NCI-H1105 (cell line): ENCODE data around the gene AWAT1.
"Not testable (repeated sequence)": the region's sequence is repeated elsewhere in the genome, so short reads cannot be mapped to it uniquely, and the experiment has no call there.

ENCODE experiments used
- DNase-seq: peaks from one replicate; lab custom pipeline; 2025; lab: John Stamatoyannopoulos, UW

The AWAT1 gene

DNA sequence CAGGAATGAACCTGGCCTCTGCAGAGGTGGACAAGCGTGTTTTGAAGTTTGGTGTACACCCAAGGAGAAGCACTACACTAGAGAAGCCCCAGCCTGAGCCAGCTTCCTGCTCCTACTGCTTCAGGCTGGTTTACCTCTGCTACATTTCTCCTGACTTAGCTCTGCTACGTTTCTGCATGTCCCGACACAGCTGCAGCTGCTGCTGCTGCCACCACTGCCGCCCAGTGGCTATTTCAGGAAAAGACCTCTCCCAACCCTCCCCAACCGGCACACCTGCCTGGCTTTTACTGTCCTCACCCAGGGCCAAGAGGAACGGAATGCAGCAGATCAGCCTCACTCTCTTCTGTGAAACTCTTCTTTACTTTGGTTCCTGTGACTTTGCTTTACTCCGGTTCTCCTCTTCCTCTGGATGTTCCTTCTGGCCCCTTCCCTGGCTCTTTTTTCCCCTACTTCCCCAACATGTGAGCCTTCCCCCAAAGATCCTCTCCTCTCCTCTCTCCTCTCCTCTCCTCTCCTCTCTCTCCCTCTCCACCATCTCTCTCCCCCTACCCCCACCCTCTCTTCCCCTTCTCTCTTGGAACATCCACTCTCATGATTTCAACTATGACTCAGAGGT is 28.6 kb downstream of the AWAT1 start:
- DNase-seq, result peak; percentile 30

DNA sequence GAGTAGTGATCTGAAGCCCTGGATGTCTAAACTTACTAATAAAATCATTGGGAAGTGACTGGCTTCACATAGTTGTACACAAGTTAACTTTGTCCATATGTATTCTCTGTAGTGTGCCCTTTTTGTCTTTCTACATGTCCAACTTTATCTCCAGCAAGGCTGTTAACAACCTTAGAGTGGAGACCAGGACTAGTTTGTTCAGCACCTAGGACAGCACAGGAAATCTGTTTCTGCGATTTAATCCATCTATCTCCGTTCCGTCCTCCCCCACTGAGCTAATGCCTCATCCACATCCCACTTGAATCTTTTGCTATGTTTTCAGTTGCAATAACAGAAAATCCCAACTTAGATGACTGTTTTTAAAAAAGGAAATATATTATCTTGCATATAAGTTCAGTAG is 30.3 kb downstream of the AWAT1 start:
- no peak for DNase-seq

DNA sequence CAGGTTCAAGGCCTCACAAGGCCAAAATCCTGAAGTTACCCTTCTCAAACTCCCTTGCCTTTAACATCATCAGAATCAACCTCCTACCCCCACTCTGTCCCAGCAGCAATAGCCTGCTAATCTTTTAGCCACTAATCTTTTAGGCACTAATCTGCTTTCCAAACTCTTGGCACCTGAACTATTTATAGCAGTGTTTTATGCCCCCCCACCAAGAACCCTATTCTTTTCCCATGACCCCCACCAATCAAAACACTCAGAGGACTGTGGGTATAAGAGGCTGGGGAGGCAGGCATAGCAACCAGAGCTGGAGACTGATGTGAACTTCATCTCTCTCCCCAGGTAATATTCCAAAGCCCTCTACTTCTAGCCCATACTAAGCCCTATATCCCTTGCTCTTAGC is 33.6 kb downstream of the AWAT1 start, which contains the start of gene ARR3:
TSS of gene ARR3 (plus strand) at position 301 of the 400 bp plus-strand sequence. CDS start 1,052 bp downstream, outside the sequence.
- no peak for DNase-seq

DNA sequence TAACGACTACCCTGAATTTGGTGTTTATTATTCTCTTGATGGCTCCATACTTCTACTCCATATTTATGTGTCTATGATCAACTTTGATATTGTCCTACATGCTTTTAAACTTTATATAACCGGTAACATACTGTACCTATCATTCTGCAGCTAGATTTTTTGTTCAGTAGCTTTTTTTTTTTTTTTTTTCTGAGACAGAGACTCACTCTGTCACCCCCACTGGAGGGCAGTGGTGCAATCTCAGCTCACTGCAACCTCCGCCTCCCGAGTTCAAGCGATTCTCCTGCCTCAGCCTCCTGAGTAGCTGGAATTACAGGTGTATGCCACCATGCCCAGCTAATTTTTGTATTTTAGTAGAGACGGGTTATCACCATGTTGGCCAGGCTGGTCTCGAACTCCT is 39.6 kb downstream of the AWAT1 start:
- not testable (repeated sequence) for DNase-seq

DNA sequence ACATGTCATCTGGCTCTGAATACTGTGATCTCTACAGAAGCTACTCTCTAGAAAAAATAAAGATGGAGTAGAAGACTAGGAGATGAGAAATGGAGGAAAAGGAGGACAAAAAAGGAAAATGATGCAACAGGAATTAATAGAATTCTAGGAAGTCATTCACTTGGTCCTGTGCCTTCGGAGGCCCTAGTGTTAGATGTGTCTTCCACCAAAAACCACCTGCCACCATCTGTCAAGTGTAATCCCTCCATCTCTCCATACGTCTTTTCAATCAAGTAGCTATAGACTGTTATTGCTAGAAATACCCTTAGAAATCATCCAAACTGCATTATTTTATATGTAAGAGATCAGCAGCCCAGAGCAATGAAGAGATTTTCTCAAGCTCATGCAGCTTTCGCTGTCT is 44.6 kb downstream of the AWAT1 start:
- DNase-seq, result no peak

DNA sequence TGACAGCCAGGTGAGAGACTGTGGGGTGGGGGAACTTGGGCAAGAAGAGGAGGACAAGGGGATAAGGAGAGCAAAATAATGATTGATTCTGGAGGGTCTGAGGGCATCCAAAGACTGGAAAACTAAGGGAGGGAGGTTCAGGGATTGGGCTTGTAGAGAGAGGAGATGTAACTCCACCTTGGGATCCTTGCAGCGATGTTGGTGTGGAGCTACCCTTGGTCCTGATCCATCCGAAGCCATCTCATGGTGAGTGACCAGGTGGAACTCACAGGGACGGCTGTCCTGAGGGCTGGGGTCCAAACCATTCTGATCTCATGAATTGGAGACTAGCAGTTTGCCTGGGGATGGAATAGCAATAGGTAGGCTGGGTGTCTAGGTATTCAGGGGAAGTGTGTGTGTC is 46.1 kb downstream of the AWAT1 start:
- DNase-seq, result no peak

DNA sequence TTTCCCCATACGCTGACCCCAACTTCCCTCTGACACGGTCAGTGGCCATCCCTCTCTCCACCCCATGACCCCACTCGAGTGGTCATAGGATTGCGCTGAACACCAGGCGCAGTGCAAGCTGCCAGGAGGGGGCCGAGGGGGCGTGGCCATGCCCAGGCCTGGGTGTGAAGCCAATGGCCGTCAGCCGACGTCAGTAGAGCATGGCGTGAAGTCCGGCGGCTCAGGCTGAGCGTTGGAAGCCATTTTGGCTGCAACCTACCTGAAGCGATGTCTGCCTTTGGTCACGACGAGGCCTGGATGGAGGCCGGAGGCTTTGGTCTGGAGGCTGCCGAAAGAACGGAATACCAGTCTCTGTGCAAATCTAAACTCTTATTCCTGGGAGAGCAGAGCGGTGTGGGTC is 47.5 kb downstream of the AWAT1 start, which contains the start of gene RAB41:
TSS of gene RAB41 (plus strand) at position 222 of the 400 bp plus-strand sequence. CDS start at position 268, 46 bp downstream.
- DNase-seq, result no peak

DNA sequence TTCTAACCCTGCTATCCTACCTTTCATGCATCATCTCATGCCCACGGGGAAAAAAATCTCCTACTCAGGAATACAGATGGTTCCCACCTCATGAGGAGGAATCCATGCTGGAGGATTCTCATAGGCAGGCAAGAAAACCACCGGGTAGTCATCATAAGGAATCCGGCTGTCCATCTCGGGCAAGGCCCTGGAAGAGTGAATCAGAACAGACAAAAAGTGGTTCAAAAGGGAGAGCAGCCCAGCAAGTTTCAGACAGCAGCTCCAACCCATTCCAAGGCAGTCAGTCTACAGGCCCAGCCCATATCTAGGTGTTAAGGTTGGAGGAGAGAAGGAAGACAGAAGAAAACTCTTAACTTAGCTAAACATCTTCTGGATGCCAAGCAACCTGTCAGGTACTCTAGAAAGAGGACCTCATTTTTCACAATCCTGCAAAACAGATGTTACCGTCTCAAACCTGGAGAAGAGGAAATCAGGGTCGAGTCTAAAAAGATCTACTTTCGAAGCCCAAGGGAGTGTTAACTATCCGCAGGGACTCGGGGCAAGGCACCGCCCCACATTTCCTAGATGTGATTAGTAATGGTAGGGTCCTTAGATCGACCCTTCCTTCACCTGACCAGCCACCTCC is 54.8 kb downstream of the AWAT1 start:
- no peak for DNase-seq
